ENCODE measurements around the gene SLC16A3. TPM values are rescaled to one million over a fixed set of nuclear protein-coding genes. Genes with fewer than 3 reads are reported as not detected.

The SLC16A3 gene
- total RNA-seq, 2 experiments from 2014 or later = 97.4 to 99.7 TPM

DNA sequence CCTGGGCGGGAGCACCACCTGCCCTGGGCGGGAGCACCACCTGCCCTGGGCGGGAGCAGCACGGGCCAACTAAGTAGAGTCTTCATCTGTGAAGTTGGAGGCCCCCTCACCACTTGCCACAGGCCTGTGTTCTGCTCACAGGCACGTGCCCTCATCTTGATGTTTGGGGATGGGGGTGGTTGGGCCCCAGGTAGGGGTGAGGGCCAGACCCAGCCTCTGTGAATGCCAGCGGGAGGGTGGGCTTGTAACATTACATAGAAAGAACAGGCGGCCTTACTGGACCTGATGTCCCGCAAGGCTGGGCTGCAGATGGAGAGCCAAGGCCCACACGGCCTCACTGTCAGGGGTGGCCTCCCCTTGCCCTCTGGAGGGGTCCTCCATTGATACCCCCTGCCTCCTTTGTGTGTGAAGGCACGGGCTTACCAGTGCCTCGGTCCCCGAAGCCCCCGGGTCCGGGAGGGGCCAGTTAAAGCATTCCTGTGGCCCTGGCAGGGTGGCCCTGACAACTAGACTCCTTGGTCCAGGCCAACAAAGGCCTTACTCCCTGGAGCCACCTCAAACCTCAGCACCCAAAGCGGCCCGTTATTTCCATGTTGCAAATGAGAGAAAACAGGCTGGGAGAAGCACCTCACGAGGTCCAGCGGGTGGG, 1.1 kb upstream of the SLC16A3 start:
- Mint-ChIP-seq H3K27ac (peak overlapping the region; percentile 23), H3K27me3 (no peaks in the 10 kb centered on the region), H3K36me3 (peaks cover 3% of the 10 kb centered on the region), H3K9me3 (peaks cover 4% of the 10 kb centered on the region), H3K4me1 (ENCODE audit: low read depth) (peaks cover 9% of the 10 kb centered on the region), H3K4me3 (peak overlapping the region; percentile 82)
- intact Hi-C loops (cut with micrococcal nuclease) = no loop called here
- ChIA-PET POLR2A (interaction anchor here (0.9 to 1.6 kb wide), 2 partner anchors 12 to 14 kb away, joined by 4 to 6 read pairs; no protein-coding TSS in a partner anchor), CTCF (no interaction called here)
- DNase-seq = no peak

DNA sequence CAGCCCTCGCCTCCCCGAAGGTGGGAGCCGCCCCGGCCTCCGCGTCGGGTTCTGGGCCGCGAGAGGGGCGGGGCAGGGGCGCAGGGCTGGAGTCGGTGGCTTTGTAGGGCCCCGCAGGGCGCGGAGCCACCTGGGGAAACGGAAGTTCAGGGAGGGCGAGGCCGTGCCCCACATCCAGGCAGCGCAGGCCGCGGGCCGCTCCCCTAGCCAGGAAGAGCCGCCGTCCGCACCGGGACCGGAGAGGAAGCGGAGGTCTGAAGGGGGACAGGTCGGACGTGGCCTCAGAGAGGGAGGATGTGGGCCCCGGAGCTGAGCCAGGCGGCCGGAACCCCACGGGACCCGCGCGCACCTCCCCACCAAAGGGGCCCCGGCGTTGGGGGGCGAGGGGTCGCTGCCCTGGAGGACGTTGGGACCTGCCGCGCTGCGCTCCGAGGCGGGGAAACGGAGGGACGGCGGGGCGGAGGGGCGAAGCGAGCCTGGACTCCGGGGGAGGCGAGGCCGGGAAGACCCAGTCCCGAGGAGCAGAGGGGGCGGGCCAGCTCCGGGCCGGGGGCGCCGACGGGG, 482 bp upstream of the SLC16A3 start:
- H3K27me3 Mint-ChIP-seq = no peaks in the 10 kb centered on the region
- peak overlapping the region; percentile 82 for H3K4me3 Mint-ChIP-seq
- POLR2A ChIA-PET = interaction anchor here (0.6 to 2.0 kb wide), 8 partner anchors 12 to 70 kb away, joined by 3 to 10 read pairs (median 4); no protein-coding TSS in a partner anchor
- H3K27ac Mint-ChIP-seq = peak overlapping the region; percentile 84
- DNase-seq = peak; percentile 78
- intact Hi-C loops (cut with micrococcal nuclease) = no loop called here
- H3K9me3 Mint-ChIP-seq = peaks cover 4% of the 10 kb centered on the region
- peaks cover 3% of the 10 kb centered on the region for H3K36me3 Mint-ChIP-seq
- CTCF ChIA-PET = interaction anchor here (1.2 to 1.5 kb wide), 3 partner anchors 9 to 74 kb away, joined by 3 to 6 read pairs (median 4); no protein-coding TSS in a partner anchor
- H3K4me1 Mint-ChIP-seq (ENCODE audit: low read depth) = peaks cover 9% of the 10 kb centered on the region

DNA sequence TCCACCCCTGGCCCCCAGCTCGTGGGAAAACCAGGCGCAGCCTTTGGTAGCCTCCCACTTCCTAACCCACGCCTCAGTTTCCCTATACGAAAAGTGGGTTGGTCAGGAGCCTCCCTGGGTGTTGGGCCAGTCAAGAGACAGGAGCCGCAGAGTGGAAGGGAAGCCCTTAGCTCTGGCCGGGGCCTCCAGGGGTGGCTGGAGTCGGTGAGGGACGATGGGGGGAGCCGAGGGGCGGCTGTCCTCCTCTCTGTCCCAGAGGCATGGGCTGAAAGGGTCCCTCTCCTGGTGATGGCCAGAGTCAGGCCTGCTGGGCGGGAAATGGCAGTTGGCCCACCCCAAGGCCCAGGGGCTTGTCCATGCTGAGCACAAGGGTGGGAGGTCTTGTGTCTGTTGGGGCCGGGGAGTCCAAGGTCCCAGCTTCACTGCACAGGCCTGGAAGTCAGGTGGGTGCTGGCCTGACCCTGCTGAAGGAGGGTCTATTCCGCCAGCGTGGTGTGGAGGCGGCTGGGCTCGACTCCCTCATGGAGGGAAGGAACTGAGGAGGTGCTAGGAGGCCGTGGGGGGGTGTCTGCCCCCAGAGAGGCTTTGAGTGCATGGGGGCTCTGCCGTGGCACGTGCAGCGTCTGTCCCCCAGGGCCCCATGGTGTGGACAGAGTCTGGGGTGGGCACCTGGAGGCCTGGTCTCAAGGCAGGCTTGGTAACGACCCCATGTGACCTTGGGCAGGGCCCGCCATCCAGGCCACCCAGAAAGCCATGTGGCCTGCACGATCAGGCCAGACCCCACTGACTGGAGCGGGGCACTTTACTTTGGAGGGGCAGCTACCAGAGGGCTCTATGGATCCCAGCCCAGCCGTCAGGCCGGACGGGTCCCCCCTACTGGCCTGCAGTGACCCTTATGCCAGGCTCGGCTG, 1.1 kb downstream of the SLC16A3 start:
- H3K36me3 Mint-ChIP-seq = peaks cover 3% of the 10 kb centered on the region
- DNase-seq = no peak
- ChIA-PET POLR2A (interaction anchor here (0.6 to 2.0 kb wide), 4 partner anchors 24 to 219 kb away, joined by 3 to 10 read pairs (median 5); no protein-coding TSS in a partner anchor), CTCF (interaction anchor here (0.8 to 1.5 kb wide), 4 partner anchors 10 to 91 kb away, joined by 3 to 6 read pairs (median 3); no protein-coding TSS in a partner anchor)
- no peaks in the 10 kb centered on the region for H3K27me3 Mint-ChIP-seq
- H3K4me1 Mint-ChIP-seq (ENCODE audit: low read depth) = peaks cover 9% of the 10 kb centered on the region
- intact Hi-C loops (cut with micrococcal nuclease) = no loop called here
- H3K27ac Mint-ChIP-seq = peak overlapping the region; percentile 74
- peak overlapping the region; percentile 81 for H3K4me3 Mint-ChIP-seq
- no peaks in the 10 kb centered on the region for H3K9me3 Mint-ChIP-seq

DNA sequence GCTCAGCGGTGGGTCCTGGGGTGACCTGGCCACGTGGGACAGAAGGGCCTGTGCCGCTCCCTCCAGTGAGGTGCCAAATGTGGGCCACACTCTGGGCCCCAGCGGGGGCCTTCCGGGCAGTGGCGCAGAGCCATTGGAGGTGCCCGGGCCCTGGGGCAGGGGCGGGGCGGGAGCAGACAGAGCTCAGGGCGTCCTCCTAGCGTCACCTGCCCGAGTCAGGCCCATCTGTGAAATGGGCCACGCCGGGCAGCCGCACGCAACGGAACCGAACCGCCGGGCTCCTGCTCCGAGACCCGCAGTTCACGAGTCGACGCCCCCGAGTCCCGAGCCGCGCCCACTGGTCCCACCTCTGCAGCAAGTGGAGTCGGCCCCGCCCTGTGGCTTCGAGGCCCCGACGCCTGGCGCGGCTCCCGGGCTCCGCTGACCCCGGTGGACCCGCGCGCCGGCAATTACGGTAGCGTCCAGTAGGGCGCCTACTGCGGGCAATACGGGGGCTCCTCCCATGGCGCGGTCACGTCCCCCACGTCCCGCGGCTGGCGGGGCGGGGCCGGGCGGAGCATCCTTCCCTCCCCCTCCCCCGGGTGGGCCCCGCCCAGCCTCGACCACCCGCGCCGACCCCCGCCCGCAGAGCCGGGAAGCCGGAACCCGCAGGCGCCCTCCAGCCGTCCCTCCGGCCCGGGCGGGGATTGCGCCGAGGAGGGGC, 1.9 kb downstream of the SLC16A3 start:
- no peak overlapping the region for H3K27ac Mint-ChIP-seq
- intact Hi-C loops (cut with micrococcal nuclease) = no loop called here
- peak; percentile 72 for DNase-seq
- H3K27me3 Mint-ChIP-seq = no peaks in the 10 kb centered on the region
- peaks cover 14% of the 10 kb centered on the region for H3K4me1 Mint-ChIP-seq (ENCODE audit: low read depth)
- POLR2A ChIA-PET = no interaction called here
- CTCF ChIA-PET = interaction anchor here (0.6 to 0.8 kb wide), 2 partner anchors 25 to 218 kb away, joined by 3 read pairs; no protein-coding TSS in a partner anchor
- no peaks in the 10 kb centered on the region for H3K9me3 Mint-ChIP-seq
- peaks cover 3% of the 10 kb centered on the region for H3K36me3 Mint-ChIP-seq
- peak overlapping the region; percentile 81 for H3K4me3 Mint-ChIP-seq

DNA sequence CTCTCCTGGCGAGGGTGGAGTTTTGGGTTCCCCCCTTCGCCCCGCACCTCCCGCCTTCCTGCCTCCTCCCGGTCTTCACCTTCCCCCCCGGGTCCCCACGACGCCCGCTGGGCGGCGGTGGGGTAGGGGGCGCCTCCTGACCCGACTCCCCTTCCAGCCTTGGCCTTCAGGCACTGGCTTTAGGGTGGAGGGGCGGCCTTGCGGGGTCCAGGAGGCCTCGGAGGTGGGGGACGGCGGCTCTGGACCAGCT, 2.4 kb downstream of the SLC16A3 start:
- POLR2A ChIA-PET = no interaction called here
- H3K9me3 Mint-ChIP-seq = no peaks in the 10 kb centered on the region
- no peak overlapping the region for H3K27ac Mint-ChIP-seq

DNA sequence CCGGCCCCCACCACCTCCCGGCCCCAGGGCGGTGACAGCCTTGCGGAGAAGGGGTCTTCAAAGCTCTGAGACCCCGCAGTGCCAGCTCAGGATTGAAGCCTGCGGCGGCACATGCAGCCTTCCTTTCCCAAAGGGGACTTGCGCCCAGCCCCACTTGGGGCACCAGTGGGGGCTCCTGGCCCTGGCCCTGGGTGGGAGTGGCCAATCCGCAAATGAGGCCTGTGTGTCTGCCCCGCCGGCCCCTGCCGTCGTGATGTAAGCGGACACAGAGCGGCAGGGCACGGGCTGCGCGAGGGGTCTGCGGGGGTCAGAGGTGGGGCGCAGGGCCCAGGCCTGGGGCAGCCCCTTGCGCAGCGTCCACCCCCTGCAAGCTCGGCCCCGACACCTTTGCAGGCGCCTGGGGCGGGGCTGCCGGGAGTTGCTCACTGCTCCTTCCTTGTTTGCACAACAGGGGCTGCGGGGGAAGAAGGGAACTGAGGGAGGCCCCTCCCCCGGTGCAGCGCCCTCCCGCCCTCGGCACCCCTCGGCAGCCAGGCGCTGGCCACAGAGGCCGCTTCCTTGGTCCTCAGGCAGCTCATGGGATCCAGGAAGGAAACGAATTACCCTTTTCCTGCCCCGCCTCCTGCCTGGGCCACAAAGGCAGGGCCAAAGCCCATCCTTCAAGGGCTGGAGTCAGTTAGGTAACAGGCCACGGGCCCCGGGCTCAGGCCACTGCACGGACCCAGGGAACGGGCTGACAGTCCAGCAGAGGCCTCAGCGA, 2.9 kb downstream of the SLC16A3 start:
- no peak overlapping the region for H3K27ac Mint-ChIP-seq
- POLR2A ChIA-PET = no interaction called here
- peaks cover 22% of the 10 kb centered on the region for H3K4me1 Mint-ChIP-seq (ENCODE audit: low read depth)
- CTCF ChIA-PET = interaction anchor here (0.6 kb wide), 1 partner anchor 217 kb away, joined by 3 read pairs; no protein-coding TSS in a partner anchor
- no peak overlapping the region for H3K4me3 Mint-ChIP-seq
- no peak for DNase-seq
- H3K36me3 Mint-ChIP-seq = peaks cover 4% of the 10 kb centered on the region
- intact Hi-C loops (cut with micrococcal nuclease) = no loop called here
- no peaks in the 10 kb centered on the region for H3K9me3 Mint-ChIP-seq
- H3K27me3 Mint-ChIP-seq = no peaks in the 10 kb centered on the region

More for the DNA sequence above, 2.4 kb downstream of the SLC16A3 start:
- no peak for DNase-seq
- H3K4me1 Mint-ChIP-seq (ENCODE audit: low read depth) = peaks cover 18% of the 10 kb centered on the region
- peaks cover 3% of the 10 kb centered on the region for H3K36me3 Mint-ChIP-seq
- intact Hi-C loops (cut with micrococcal nuclease) = no loop called here
- CTCF ChIA-PET = interaction anchor here (0.6 kb wide), 1 partner anchor 218 kb away, joined by 3 read pairs; no protein-coding TSS in a partner anchor
- H3K27me3 Mint-ChIP-seq = no peaks in the 10 kb centered on the region
- H3K4me3 Mint-ChIP-seq = no peak overlapping the region

DNA sequence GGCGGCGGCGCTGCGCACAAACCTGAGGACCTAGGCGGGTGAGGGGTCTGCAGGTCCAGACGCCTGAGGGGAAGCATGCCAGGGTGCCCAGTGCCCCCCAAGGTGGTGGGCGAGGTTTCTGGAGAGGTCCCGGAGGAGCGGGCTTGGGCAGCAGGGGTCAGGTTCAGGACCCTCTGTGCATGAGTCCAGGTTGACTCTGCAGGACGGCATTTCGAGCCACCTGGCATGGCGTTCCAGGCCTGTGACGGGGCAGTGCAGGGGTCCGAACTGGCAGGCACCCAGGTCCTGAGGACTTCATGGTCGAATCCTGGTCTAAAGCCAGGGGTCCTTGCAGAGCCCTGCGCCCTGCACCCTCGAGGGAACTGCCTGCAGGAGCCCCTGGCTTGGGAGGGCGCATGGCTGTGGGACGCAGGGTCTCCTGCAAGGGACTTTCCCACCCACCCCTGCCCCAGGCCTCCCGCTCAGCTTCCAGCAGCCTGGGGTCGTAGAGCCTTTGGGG, 3.5 kb downstream of the SLC16A3 start:
- Mint-ChIP-seq H3K27me3 (no peaks in the 10 kb centered on the region), H3K4me1 (ENCODE audit: low read depth) (peaks cover 23% of the 10 kb centered on the region), H3K9me3 (no peaks in the 10 kb centered on the region), H3K4me3 (no peak overlapping the region), H3K27ac (no peak overlapping the region), H3K36me3 (peaks cover 5% of the 10 kb centered on the region)
- DNase-seq = no peak
- ChIA-PET POLR2A (no interaction called here), CTCF (no interaction called here)
- intact Hi-C loops (cut with micrococcal nuclease) = no loop called here

DNA sequence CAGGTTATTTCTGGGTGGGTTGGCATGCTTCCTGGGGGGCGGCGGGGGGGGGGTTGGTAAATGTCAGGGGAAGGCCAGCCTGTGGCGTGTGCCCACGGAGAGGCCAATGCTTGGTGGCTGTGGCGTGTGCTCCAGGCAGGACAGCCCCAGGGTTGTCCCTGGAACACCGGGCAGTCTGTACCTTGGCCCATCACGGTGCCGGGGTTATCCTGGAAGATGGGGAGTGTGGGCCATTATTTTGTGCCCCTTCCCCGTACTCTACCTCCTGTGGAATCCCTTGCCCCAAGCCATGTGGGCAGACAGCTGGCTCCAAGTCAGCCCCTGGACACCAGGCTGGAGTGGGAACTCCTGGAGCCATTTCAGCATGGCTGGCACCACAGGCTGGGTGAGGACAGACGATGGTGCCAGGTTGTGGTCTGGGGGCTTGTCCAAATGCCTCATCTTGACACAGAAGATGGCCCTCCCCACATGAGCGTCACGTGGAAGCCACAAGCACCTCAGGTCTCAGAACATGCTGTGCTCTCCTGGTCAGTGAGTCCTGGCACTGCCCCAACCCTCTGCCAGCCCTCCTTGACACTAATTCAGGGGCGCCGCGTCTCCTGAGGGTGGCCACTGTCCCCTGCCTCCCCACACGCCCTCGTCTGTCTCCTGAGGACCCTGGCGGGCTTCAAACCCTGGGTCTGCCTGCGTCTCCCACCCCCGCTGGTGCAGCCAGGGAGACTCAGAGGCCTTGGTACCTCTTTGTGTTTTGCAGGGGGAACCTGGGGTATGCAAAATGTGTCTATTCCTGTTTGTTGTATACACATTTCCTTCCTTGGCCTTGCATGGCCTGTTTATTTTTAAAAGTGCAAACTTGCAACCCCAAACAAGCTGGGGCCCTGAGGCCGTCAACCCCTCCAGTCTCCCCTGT, 4.3 kb downstream of the SLC16A3 start:
- peaks cover 28% of the 10 kb centered on the region for H3K4me1 Mint-ChIP-seq (ENCODE audit: low read depth)
- H3K4me3 Mint-ChIP-seq = no peak overlapping the region

DNA sequence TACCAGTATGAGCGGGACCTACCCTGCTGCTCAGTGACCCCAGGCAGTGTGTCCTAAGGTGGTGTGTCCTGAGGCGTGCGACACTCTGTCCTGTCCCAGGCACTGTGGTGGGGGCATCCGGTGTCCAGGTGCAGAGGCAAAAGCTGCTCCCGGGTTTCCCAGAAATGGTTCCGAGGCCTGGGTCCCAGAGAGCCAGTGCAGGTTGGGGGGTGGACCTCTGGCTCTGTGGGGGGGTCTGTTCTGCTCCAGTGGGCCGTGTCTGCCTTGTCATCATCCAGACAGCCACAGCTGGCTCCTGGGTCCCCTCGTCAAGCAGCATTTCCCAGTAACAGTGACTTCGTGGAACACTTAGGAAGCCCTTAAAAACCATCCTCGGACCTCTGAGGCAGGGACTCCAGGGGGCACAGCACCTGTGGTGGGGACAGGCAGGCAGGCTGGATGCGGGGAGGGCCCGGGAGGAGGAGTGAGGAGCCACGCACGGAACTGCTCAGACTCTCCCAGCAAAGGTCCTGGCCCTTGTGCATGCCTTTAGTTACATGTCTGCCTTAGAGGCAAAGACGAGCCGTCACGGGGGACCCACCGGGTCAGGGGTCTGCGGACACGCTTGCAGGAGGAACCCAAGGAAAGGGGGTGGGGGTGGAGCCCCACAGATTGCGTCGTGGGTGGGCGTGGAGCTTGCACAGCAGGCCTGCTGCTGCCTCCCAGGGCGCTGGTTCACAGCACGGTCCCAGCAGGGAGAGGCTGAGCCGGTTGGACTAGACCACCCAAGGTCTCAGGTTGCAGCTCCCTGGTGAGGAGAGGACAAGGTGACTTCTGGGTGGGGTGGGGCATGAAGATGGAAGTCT, 5.6 kb downstream of the SLC16A3 start:
- peaks cover 15% of the 10 kb centered on the region for H3K36me3 Mint-ChIP-seq
- no peak for DNase-seq
- intact Hi-C loops (cut with micrococcal nuclease) = no loop called here
- H3K27ac Mint-ChIP-seq = no peak overlapping the region
- POLR2A ChIA-PET = interaction anchor here (0.8 kb wide), 1 partner anchor 64 kb away, joined by 3 read pairs; no protein-coding TSS in a partner anchor
- CTCF ChIA-PET = interaction anchor here (1.0 to 2.5 kb wide), 6 partner anchors 13 to 183 kb away, joined by 3 to 11 read pairs (median 7); partner anchors contain the start of gene HEXD
- H3K27me3 Mint-ChIP-seq = no peaks in the 10 kb centered on the region
- H3K9me3 Mint-ChIP-seq = no peaks in the 10 kb centered on the region
- H3K4me3 Mint-ChIP-seq = no peak overlapping the region
- peaks cover 40% of the 10 kb centered on the region for H3K4me1 Mint-ChIP-seq (ENCODE audit: low read depth)

More for the DNA sequence above, 4.3 kb downstream of the SLC16A3 start:
- ChIA-PET CTCF (interaction anchor here (0.6 kb wide), 2 partner anchors 67 to 84 kb away, joined by 3 to 5 read pairs; no protein-coding TSS in a partner anchor), POLR2A (no interaction called here)
- intact Hi-C loops (cut with micrococcal nuclease) = no loop called here
- H3K9me3 Mint-ChIP-seq = no peaks in the 10 kb centered on the region
- peaks cover 9% of the 10 kb centered on the region for H3K36me3 Mint-ChIP-seq
- H3K27ac Mint-ChIP-seq = no peak overlapping the region
- no peaks in the 10 kb centered on the region for H3K27me3 Mint-ChIP-seq
- no peak for DNase-seq
